GM12891 (cell line): ENCODE data around the gene KPNA3.

Source experiments
- POLR2A ChIP-seq: IDR thresholded peaks from 2 replicates; pipeline ENCODE4 v1.6.1; 2011; ENCODE audit warnings: low read depth, low read length, control low read depth
- POLR2AphosphoS5 ChIP-seq: IDR thresholded peaks from 2 replicates; pipeline ENCODE4 v1.6.1; 2011; ENCODE audit warnings: low read depth, low read length, control low read depth
- POU2F2 ChIP-seq: IDR thresholded peaks from 2 replicates; pipeline ENCODE4 v1.6.1; 2011; ENCODE audit warnings: low read depth, mild to moderate bottlenecking, control low read depth, low read length, moderate library complexity
- SPI1 ChIP-seq: IDR thresholded peaks from 2 replicates; pipeline ENCODE4 v1.6.1; 2011; ENCODE audit warnings: low read depth, low read length, control low read depth
- TAF1 ChIP-seq: IDR thresholded peaks from 2 replicates; pipeline ENCODE4 v1.6.1; 2011; ENCODE audit warnings: low read depth, low read length, control low read depth

- TF ChIP-seq SPI1 (no peak), TAF1 (no peak), POLR2A (no peak), POLR2AphosphoS5 (no peak), POU2F2 (no peak)
Measured at GRCh38 chr13:49669735-49670309, 122.7 kb downstream of the KPNA3 start.
